CD4-positive, alpha-beta memory T cell (primary cell): ENCODE data around the gene SMARCE1. TPM values are rescaled to one million over a fixed set of nuclear protein-coding genes. Genes with fewer than 3 reads are reported as not detected.
A peak's percentile ranks its signal among the peaks of the same experiment; 100 is the strongest.

Experiments used
- CTCF ChIA-PET: fragments of 350-600 bp; sonication (Branson Sonifier 250); formaldehyde crosslinking; loops from one replicate; lab custom pipeline; 2021; ENCODE audit warnings: inconsistent platforms; ENCODE audit not compliant: partially characterized antibody; lab: Charles Lee
- POLR2A ChIA-PET: fragments of 350-600 bp; sonication (Branson Sonifier 250); formaldehyde crosslinking; loops from one replicate; lab custom pipeline; 2021; ENCODE audit not compliant: partially characterized antibody; lab: Charles Lee
- DNase-seq, 5 donors: peaks; one replicate each; pipeline versions ENCODE4 v3.0.0 to v3.0.0-alpha.2; 2020 to 2022; ENCODE audit warnings: mixed read lengths in 1 of 5
- H3K27ac ChIP-seq: one replicate; pipeline ENCODE4 v1.7.0; 2013; ENCODE audit warnings: low read depth, low read length
- H3K27me3 ChIP-seq: 2 replicates; pipeline ENCODE4 v1.7.0; 2013; ENCODE audit warnings: mild to moderate bottlenecking, low read length, moderate library complexity; ENCODE audit not compliant: insufficient read depth
- H3K36me3 ChIP-seq: 2 replicates; pipeline ENCODE4 v1.7.0; 2013; ENCODE audit warnings: mild to moderate bottlenecking, low read length, moderate library complexity; ENCODE audit not compliant: insufficient read depth
- H3K4me1 ChIP-seq: 2 replicates; pipeline ENCODE4 v1.7.0; 2013; ENCODE audit warnings: mild to moderate bottlenecking, low read length, moderate library complexity; ENCODE audit not compliant: insufficient read depth
- H3K4me3 ChIP-seq, 2 donors: one replicate each; pipeline ENCODE4 v1.7.0; 2013; ENCODE audit warnings: low read length in 2 of 2, mild to moderate bottlenecking in 1 of 2
- H3K9me3 ChIP-seq, 2 donors: one replicate each; pipeline ENCODE4 v1.7.0; 2013; ENCODE audit warnings: low read length in 2 of 2, control low read depth in 1 of 2; ENCODE audit not compliant: control insufficient read depth in 1 of 2
- H3K27ac Mint-ChIP-seq, 7 donors: one replicate each; pipeline ENCODE4 v1.8.0; 2020 to 2021; ENCODE audit warnings: mixed read lengths in 7 of 7, mild to moderate bottlenecking in 6 of 7, inconsistent platforms in 3 of 7, moderate library complexity in 3 of 7
- H3K27me3 Mint-ChIP-seq, 2 donors: one replicate each; pipeline ENCODE4 v1.8.0; 2020 to 2021; ENCODE audit warnings: mixed read lengths in 2 of 2
- H3K36me3 Mint-ChIP-seq, 2 donors: one replicate each; pipeline ENCODE4 v1.8.0; 2020 to 2021; ENCODE audit warnings: mixed read lengths in 2 of 2, inconsistent platforms in 1 of 2, mild to moderate bottlenecking in 1 of 2
- H3K4me1 Mint-ChIP-seq, 4 donors: one replicate each; pipeline ENCODE4 v1.8.0; 2020 to 2021; ENCODE audit warnings: mixed read lengths in 4 of 4, mild to moderate bottlenecking in 1 of 4
- H3K4me3 Mint-ChIP-seq, 8 donors: one replicate each; pipeline ENCODE4 v1.8.0; 2020 to 2021; ENCODE audit warnings: mixed read lengths in 8 of 8, mild to moderate bottlenecking in 7 of 8, moderate library complexity in 6 of 8, inconsistent platforms in 3 of 8
- H3K9me3 Mint-ChIP-seq, 8 donors: one replicate each; pipeline ENCODE4 v1.8.0; 2020 to 2021; ENCODE audit warnings: mixed read lengths in 8 of 8, mild to moderate bottlenecking in 5 of 8, inconsistent platforms in 3 of 8, moderate library complexity in 1 of 8
- intact Hi-C: fragments of 100-400 bp; cut with micrococcal nuclease; formaldehyde crosslinking; loops from one replicate; pipeline ENCODE4 v1.15.1; 2023
- polyA plus RNA-seq, 2 donors: library from polyadenylated mRNA; unstranded; fragments of 300-500 nt; fragmentation: Illumina TruSeq; gene quantifications; one replicate each; pipeline ENCODE4 v1.2.3, GENCODE V29; 2021
- total RNA-seq, 2 experiments: library from RNA; stranded (reverse); gene quantifications; one replicate each; pipeline ENCODE4 v1.2.3, GENCODE V29; 2021

SMARCE1 gene
- total and polyA plus RNA-seq, 4 experiments from 2014 or later = 87.6 to 197 (median 119) TPM

- Mint-ChIP-seq H3K4me3 (peak overlapping the region; percentile 88 to 98 (median 94)), H3K27me3 (no peaks in the 10 kb centered on the region), H3K36me3 (peaks cover 27 to 42% of the 10 kb centered on the region in 2 donors), H3K27ac (peak overlapping the region; percentile 98 to 100 (median 99)), H3K9me3 (no peaks in the 10 kb centered on the region), H3K4me1 (peaks cover 27 to 65% (median 43%) of the 10 kb centered on the region in 4 donors)
- Histone ChIP-seq H3K36me3 (peaks cover 23% of the 10 kb centered on the region), H3K27me3 (no peaks in the 10 kb centered on the region), H3K9me3 (no peaks in the 10 kb centered on the region), H3K4me3 (peak overlapping the region; percentile 82 to 92), H3K4me1 (peaks cover 51% of the 10 kb centered on the region), H3K27ac (peak overlapping the region; percentile 95)
- ChIA-PET POLR2A (interaction anchor here (0.6 to 4.1 kb wide), 30 partner anchors 10 to 1741 kb away, joined by 3 to 32 read pairs (median 6); partner anchors contain the start of genes CCR7, EIF1, STAT3 and TOP2A), CTCF (interaction anchor here (1.0 to 2.2 kb wide), 9 partner anchors 27 to 1001 kb away, joined by 3 to 6 read pairs (median 4); partner anchors contain the start of gene TOP2A)
- DNase-seq = no peak
- intact Hi-C loops = no loop called here
Observed at GRCh38 chr17:40646791-40647623, 611 bp downstream of the SMARCE1 start.

DNA sequence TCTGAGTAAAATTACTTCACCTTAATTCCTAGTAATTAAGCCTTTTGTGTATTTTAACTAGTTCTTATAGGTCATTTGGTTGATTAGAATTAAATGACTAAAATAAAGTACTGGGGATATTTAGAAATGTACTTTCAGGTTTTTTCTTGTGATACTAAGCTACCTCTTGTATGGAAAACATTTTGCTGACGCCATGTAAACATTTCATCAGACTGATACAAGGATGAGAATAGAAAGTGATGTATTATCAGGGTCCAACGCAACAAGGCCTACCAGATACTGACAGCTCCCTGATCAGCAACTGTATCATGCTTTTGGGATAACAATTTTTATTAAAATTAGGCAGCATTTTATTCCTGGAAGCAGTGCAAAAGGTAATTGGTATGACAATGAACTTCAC is 1.7 kb downstream of the SMARCE1 start:
- Mint-ChIP-seq H3K27ac (peak overlapping the region in 4 of 7 donors; percentile 18 to 100 (median 66)), H3K4me1 (peaks cover 32 to 70% (median 47%) of the 10 kb centered on the region in 4 donors), H3K36me3 (peaks cover 31 to 49% of the 10 kb centered on the region in 2 donors), H3K27me3 (no peaks in the 10 kb centered on the region), H3K4me3 (peak overlapping the region in 7 of 8 donors; percentile 26 to 95 (median 35)), H3K9me3 (no peaks in the 10 kb centered on the region)
- POLR2A ChIA-PET = interaction anchor here (0.9 to 4.1 kb wide), 8 partner anchors 9 to 319 kb away, joined by 3 to 32 read pairs (median 14); partner anchors contain the start of gene CCR7
- H3K27me3 ChIP-seq = no peaks in the 10 kb centered on the region
- peaks cover 51% of the 10 kb centered on the region for H3K4me1 ChIP-seq
- peaks cover 28% of the 10 kb centered on the region for H3K36me3 ChIP-seq
- intact Hi-C loops = no loop called here
- H3K9me3 ChIP-seq = no peaks in the 10 kb centered on the region
- CTCF ChIA-PET = interaction anchor here (0.6 to 2.2 kb wide), 8 partner anchors 21 to 1002 kb away, joined by 3 to 6 read pairs (median 4); no protein-coding TSS in a partner anchor
- H3K27ac ChIP-seq = no peak overlapping the region
- DNase-seq = no peak
- no peak overlapping the region for H3K4me3 ChIP-seq

- H3K36me3 Mint-ChIP-seq = peaks cover 32 to 56% of the 10 kb centered on the region in 2 donors
- H3K4me3 ChIP-seq = no peak overlapping the region
- H3K27me3 Mint-ChIP-seq = no peaks in the 10 kb centered on the region
- peak overlapping the region; percentile 4 to 74 (median 42) for H3K4me3 Mint-ChIP-seq
- ChIA-PET CTCF (interaction anchor here (0.6 to 2.2 kb wide), 4 partner anchors 21 to 218 kb away, joined by 3 to 6 read pairs (median 4); no protein-coding TSS in a partner anchor), POLR2A (interaction anchor here (1.1 to 4.1 kb wide), 3 partner anchors 8 to 82 kb away, joined by 3 to 28 read pairs (median 27); partner anchors contain the start of gene CCR7)
- no peaks in the 10 kb centered on the region for H3K9me3 ChIP-seq
- H3K4me1 ChIP-seq = peaks cover 54% of the 10 kb centered on the region
- intact Hi-C loops = no loop called here
- no peak for DNase-seq
- H3K27ac Mint-ChIP-seq = peak overlapping the region; percentile 34 to 100 (median 77)
- H3K9me3 Mint-ChIP-seq = no peaks in the 10 kb centered on the region
- H3K27me3 ChIP-seq = no peaks in the 10 kb centered on the region
- H3K4me1 Mint-ChIP-seq = peaks cover 36 to 76% (median 53%) of the 10 kb centered on the region in 4 donors
- H3K36me3 ChIP-seq = peaks cover 32% of the 10 kb centered on the region
- H3K27ac ChIP-seq = no peak overlapping the region
Observed at GRCh38 chr17:40645291-40645690, 2.3 kb downstream of the SMARCE1 start.

GRCh38 chr17:40637931-40638330 is 9.7 kb downstream of the SMARCE1 start:
- Histone ChIP-seq H3K4me3 (no peak overlapping the region), H3K27me3 (no peaks in the 10 kb centered on the region), H3K36me3 (peaks cover 67% of the 10 kb centered on the region), H3K4me1 (peaks cover 17% of the 10 kb centered on the region), H3K27ac (no peak overlapping the region), H3K9me3 (no peaks in the 10 kb centered on the region)
- Mint-ChIP-seq H3K9me3 (peaks cover 0 to 2% (median 0%) of the 10 kb centered on the region in 8 donors), H3K4me1 (peaks cover 26 to 40% (median 32%) of the 10 kb centered on the region in 4 donors), H3K36me3 (peaks cover 55 to 80% of the 10 kb centered on the region in 2 donors), H3K27ac (peak overlapping the region in 4 of 7 donors; percentile 6 to 77 (median 65)), H3K4me3 (no peak overlapping the region), H3K27me3 (no peaks in the 10 kb centered on the region)
- DNase-seq = no peak
- POLR2A ChIA-PET = no interaction called here
- CTCF ChIA-PET = no interaction called here
- intact Hi-C loops = no loop called here

DNA sequence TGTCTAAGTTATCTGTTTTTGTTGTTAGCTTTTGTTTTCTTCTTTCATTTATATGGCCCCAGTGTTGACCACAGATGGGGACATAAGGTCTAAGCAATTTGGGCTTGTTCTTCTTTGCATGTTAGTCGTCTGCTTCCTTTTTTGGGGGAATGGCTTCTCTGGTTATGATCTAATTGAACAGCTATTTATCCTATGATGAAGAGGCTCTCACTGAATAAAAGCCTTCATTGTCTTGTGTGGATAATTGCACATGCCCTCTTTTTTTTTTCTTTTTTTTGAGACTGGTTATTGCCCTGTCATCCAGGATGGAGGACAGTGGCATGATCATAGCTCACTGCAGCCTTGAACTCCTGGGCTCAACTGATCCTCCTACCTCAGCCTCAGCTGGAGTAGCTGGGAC is 13.7 kb downstream of the SMARCE1 start:
- intact Hi-C loops = no loop called here
- H3K4me1 ChIP-seq = no peaks in the 10 kb centered on the region
- H3K27ac Mint-ChIP-seq = peak overlapping the region in 2 of 7 donors; percentile 38 to 52
- H3K4me3 ChIP-seq = no peak overlapping the region
- H3K27ac ChIP-seq = no peak overlapping the region
- H3K4me3 Mint-ChIP-seq = no peak overlapping the region
- ChIA-PET CTCF (interaction anchor here (0.9 to 2.3 kb wide), 5 partner anchors 9 to 117 kb away, joined by 3 to 6 read pairs (median 5); no protein-coding TSS in a partner anchor), POLR2A (interaction anchor here (0.8 to 3.3 kb wide), 3 partner anchors 14 to 69 kb away, joined by 3 to 20 read pairs (median 3); partner anchors contain the start of genes CCR7 and SMARCE1)
- no peaks in the 10 kb centered on the region for H3K9me3 ChIP-seq
- H3K27me3 Mint-ChIP-seq = no peaks in the 10 kb centered on the region
- H3K36me3 ChIP-seq = peaks cover 64% of the 10 kb centered on the region
- peaks cover 60 to 86% of the 10 kb centered on the region in 2 donors for H3K36me3 Mint-ChIP-seq
- H3K27me3 ChIP-seq = no peaks in the 10 kb centered on the region
- peaks cover 0 to 2% (median 0%) of the 10 kb centered on the region in 8 donors for H3K9me3 Mint-ChIP-seq
- H3K4me1 Mint-ChIP-seq = peaks cover 4 to 13% (median 8%) of the 10 kb centered on the region in 4 donors
- no peak for DNase-seq

DNA sequence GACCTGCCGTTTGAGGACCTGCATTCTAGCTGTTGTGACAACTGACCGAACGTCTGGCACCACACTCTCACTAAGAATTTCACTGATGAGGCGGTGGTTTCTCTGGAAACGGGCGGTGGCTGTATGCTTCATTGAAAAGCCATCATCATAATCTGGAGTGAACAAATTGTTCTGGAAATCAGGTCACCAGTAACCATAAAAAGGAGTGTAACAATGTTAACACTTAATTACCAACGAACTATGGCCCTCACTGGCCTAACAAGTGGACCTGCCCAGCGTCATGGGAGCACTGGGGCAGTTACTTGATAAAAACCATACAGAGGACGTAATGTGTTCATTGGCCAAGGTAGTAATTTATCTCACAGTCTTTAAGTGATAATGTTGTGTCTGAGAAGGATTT is 15.4 kb downstream of the SMARCE1 start:
- Histone ChIP-seq H3K27me3 (no peaks in the 10 kb centered on the region), H3K36me3 (peaks cover 65% of the 10 kb centered on the region), H3K9me3 (no peaks in the 10 kb centered on the region), H3K4me1 (no peaks in the 10 kb centered on the region), H3K27ac (no peak overlapping the region), H3K4me3 (no peak overlapping the region)
- POLR2A ChIA-PET = interaction anchor here (3.3 kb wide), 1 partner anchor 15 kb away, joined by 20 read pairs; the partner anchor contains the start of gene SMARCE1
- peaks cover 0 to 3% (median 1%) of the 10 kb centered on the region in 4 donors for H3K4me1 Mint-ChIP-seq
- no peaks in the 10 kb centered on the region for H3K9me3 Mint-ChIP-seq
- no peak for DNase-seq
- H3K36me3 Mint-ChIP-seq = peaks cover 58 to 80% of the 10 kb centered on the region in 2 donors
- CTCF ChIA-PET = no interaction called here
- H3K27me3 Mint-ChIP-seq = no peaks in the 10 kb centered on the region
- intact Hi-C loops = no loop called here
- peak overlapping the region in 1 of 7 donors; percentile 41 for H3K27ac Mint-ChIP-seq
- no peak overlapping the region for H3K4me3 Mint-ChIP-seq
